Fibroblast of skin of scalp (primary cell): ENCODE results near the gene PIMREG. TPM values are rescaled to one million over a fixed set of nuclear protein-coding genes. Genes with fewer than 3 reads are reported as not detected.

Experiments used
- DNase-seq: peaks from one replicate; pipeline ENCODE4 v3.0.0-alpha.2; 2013
- polyA plus RNA-seq, 2 experiments: library from polyadenylated mRNA; unstranded; fragments of 120-200 nt; gene quantifications; one replicate each; pipeline ENCODE4 v1.2.1, GENCODE V29; 2013; ENCODE audit not compliant: insufficient read length in 2 of 2

PIMREG gene
- 35.0 TPM for polyA plus RNA-seq (2013, experiment 1 of 2; ENCODE audit: insufficient read length)
- polyA plus RNA-seq (2013, experiment 2 of 2; ENCODE audit: insufficient read length), result 27.5 TPM

- peak; percentile 94 for DNase-seq
These were observed at the start of gene PIMREG for GRCh38 chr17:6443692-6444570. Gene PIMREG, plus strand, starts transcription at chr17:6444455. Its CDS starts 656 bp downstream, at chr17:6445111.

GRCh38 chr17:6398955-6399354, 45.3 kb upstream of the PIMREG start:
- no peak for DNase-seq

GRCh38 chr17:6402258-6402657, 42.0 kb upstream of the PIMREG start:
- no peak for DNase-seq

GRCh38 chr17:6408276-6408675, 36.0 kb upstream of the PIMREG start:
- DNase-seq, result no peak

- DNase-seq, result no peak
These were observed 35.5 kb upstream of the PIMREG start for GRCh38 chr17:6408735-6409134.

- DNase-seq, result peak; percentile 35
These were observed 31.2 kb upstream of the PIMREG start for GRCh38 chr17:6413065-6413464.

GRCh38 chr17:6415616-6416015, 28.6 kb upstream of the PIMREG start:
- no peak for DNase-seq

- no peak for DNase-seq
These were observed 24.0 kb upstream of the PIMREG start for GRCh38 chr17:6420173-6420641.

GRCh38 chr17:6421700-6422604, 22.3 kb upstream of the PIMREG start:
- DNase-seq, result peak; percentile 69

- DNase-seq, result no peak
These were observed 21.5 kb upstream of the PIMREG start for GRCh38 chr17:6422654-6423241.

- no peak for DNase-seq
These were observed 20.3 kb upstream of the PIMREG start for GRCh38 chr17:6423931-6424330.

GRCh38 chr17:6425407-6425806, 18.8 kb upstream of the PIMREG start:
- DNase-seq, result no peak

GRCh38 chr17:6426356-6427101, 17.7 kb upstream of the PIMREG start:
- no peak for DNase-seq

GRCh38 chr17:6427279-6427781, 16.9 kb upstream of the PIMREG start:
- DNase-seq, result peak; percentile 44

- no peak for DNase-seq
These were observed 15.9 kb upstream of the PIMREG start for GRCh38 chr17:6428207-6428965.

- no peak for DNase-seq
These were observed 15.0 kb upstream of the PIMREG start for GRCh38 chr17:6429266-6429665.

- DNase-seq, result no peak
These were observed 13.5 kb upstream of the PIMREG start for GRCh38 chr17:6430769-6431168.

- no peak for DNase-seq
These were observed 9.2 kb upstream of the PIMREG start, which contains the start of gene AIPL1 for GRCh38 chr17:6435051-6435450. Gene AIPL1, minus strand, starts transcription at chr17:6435121. Its CDS starts 17 bp downstream, at chr17:6435104.

- peak; percentile 60 for DNase-seq
These were observed 8.3 kb upstream of the PIMREG start for GRCh38 chr17:6435968-6436367.

- DNase-seq, result no peak
These were observed 6.8 kb upstream of the PIMREG start for GRCh38 chr17:6437466-6437865.

- no peak for DNase-seq
These were observed 6.3 kb upstream of the PIMREG start for GRCh38 chr17:6437956-6438355.
